ENCODE measurements around the gene GRIK5.

Gene GRIK5

GRCh38 chr19:42066075-42066754 lies 3.8 kb downstream of the GRIK5 start:
- H3K27ac ChIP-seq (ENCODE audit: low read length) = no peak overlapping the region
- H2AFZ ChIP-seq (ENCODE audit: low read depth, low read length) = no peak overlapping the region
- DNase-seq (peak; percentile 61), ATAC-seq (ENCODE audit: insufficient read depth, low read depth) (peak; percentile 63; the same call in 2 of the 3 replicates)
- H3K4me1 ChIP-seq (ENCODE audit: insufficient read depth, low read length) = no peaks in the 10 kb centered on the region
- no peak overlapping the region for H3K4me2 ChIP-seq (ENCODE audit: insufficient read depth, low read length)
- H3K79me2 ChIP-seq (ENCODE audit: insufficient read depth, low read length) = no peaks in the 10 kb centered on the region
- no peaks in the 10 kb centered on the region for H3K36me3 ChIP-seq (ENCODE audit: insufficient read depth, low read length)
- TF ChIP-seq EZH2 (IDR thresholded peaks at IDR 0.05; ENCODE audit: borderline replicate concordance, low read depth, low read length, severe bottlenecking) (no peak), CTCF (IDR thresholded peaks at IDR 0.05; ENCODE audit: borderline replicate concordance, extremely low read depth, low read length, poor library complexity, severe bottlenecking) (no peak)
- H3K9ac ChIP-seq (ENCODE audit: low read depth, low read length) = no peak overlapping the region
- H3K27me3 ChIP-seq (ENCODE audit: insufficient read depth, low read length, poor library complexity) = peaks cover 3% of the 10 kb centered on the region
- H3K9me3 ChIP-seq (ENCODE audit: insufficient read depth, low read length, severe bottlenecking) = no peaks in the 10 kb centered on the region
- no peak overlapping the region for H3K4me3 ChIP-seq (ENCODE audit: low read depth in 1 of 2, low read length in 2 of 2)
- H4K20me1 ChIP-seq (ENCODE audit: insufficient read depth, low read length) = no peaks in the 10 kb centered on the region

- Histone ChIP-seq H3K4me2 (ENCODE audit: insufficient read depth, low read length) (no peak overlapping the region), H3K27ac (ENCODE audit: low read length) (no peak overlapping the region), H3K79me2 (ENCODE audit: insufficient read depth, low read length) (no peaks in the 10 kb centered on the region), H3K4me3 (ENCODE audit: low read depth in 1 of 2, low read length in 2 of 2) (no peak overlapping the region), H3K27me3 (ENCODE audit: insufficient read depth, low read length, poor library complexity) (peaks cover 3% of the 10 kb centered on the region), H3K4me1 (ENCODE audit: insufficient read depth, low read length) (no peaks in the 10 kb centered on the region), H3K9me3 (ENCODE audit: insufficient read depth, low read length, severe bottlenecking) (no peaks in the 10 kb centered on the region), H4K20me1 (ENCODE audit: insufficient read depth, low read length) (no peaks in the 10 kb centered on the region), H3K36me3 (ENCODE audit: insufficient read depth, low read length) (no peaks in the 10 kb centered on the region), H2AFZ (ENCODE audit: low read depth, low read length) (no peak overlapping the region), H3K9ac (ENCODE audit: low read depth, low read length) (no peak overlapping the region)
- TF ChIP-seq CTCF (IDR thresholded peaks at IDR 0.05; ENCODE audit: borderline replicate concordance, extremely low read depth, low read length, poor library complexity, severe bottlenecking) (no peak), EZH2 (IDR thresholded peaks at IDR 0.05; ENCODE audit: borderline replicate concordance, low read depth, low read length, severe bottlenecking) (no peak)
- no peak for ATAC-seq (ENCODE audit: insufficient read depth, low read depth)
- no peak for DNase-seq
These were observed 4.5 kb downstream of the GRIK5 start for GRCh38 chr19:42065511-42065910.

GRCh38 chr19:42065051-42065450 lies 5.0 kb downstream of the GRIK5 start:
- Histone ChIP-seq H3K36me3 (ENCODE audit: insufficient read depth, low read length) (no peaks in the 10 kb centered on the region), H2AFZ (ENCODE audit: low read depth, low read length) (no peak overlapping the region), H3K79me2 (ENCODE audit: insufficient read depth, low read length) (no peaks in the 10 kb centered on the region), H3K9me3 (ENCODE audit: insufficient read depth, low read length, severe bottlenecking) (no peaks in the 10 kb centered on the region), H4K20me1 (ENCODE audit: insufficient read depth, low read length) (no peaks in the 10 kb centered on the region), H3K4me3 (ENCODE audit: low read depth in 1 of 2, low read length in 2 of 2) (no peak overlapping the region), H3K4me1 (ENCODE audit: insufficient read depth, low read length) (no peaks in the 10 kb centered on the region), H3K4me2 (ENCODE audit: insufficient read depth, low read length) (no peak overlapping the region), H3K27ac (ENCODE audit: low read length) (no peak overlapping the region), H3K9ac (ENCODE audit: low read depth, low read length) (no peak overlapping the region), H3K27me3 (ENCODE audit: insufficient read depth, low read length, poor library complexity) (peaks cover 3% of the 10 kb centered on the region)
- TF ChIP-seq CTCF (IDR thresholded peaks at IDR 0.05; ENCODE audit: borderline replicate concordance, extremely low read depth, low read length, poor library complexity, severe bottlenecking) (no peak), EZH2 (IDR thresholded peaks at IDR 0.05; ENCODE audit: borderline replicate concordance, low read depth, low read length, severe bottlenecking) (no peak)
- no peak for DNase-seq
- no peak for ATAC-seq (ENCODE audit: insufficient read depth, low read depth)
